Panc1 (cell line): ENCODE results near the gene SYT9.

Experiments
- POLR2AphosphoS5 ChIP-seq: IDR thresholded peaks from 2 replicates; pipeline ENCODE4 v1.6.1; 2012; ENCODE audit warnings: mild to moderate bottlenecking, low read depth, low read length, moderate library complexity
- SIN3A ChIP-seq: IDR thresholded peaks from 2 replicates; pipeline ENCODE4 v1.6.1; 2012; ENCODE audit warnings: low read depth, mild to moderate bottlenecking, low read length, moderate library complexity, borderline replicate concordance; ENCODE audit not compliant: insufficient read depth
- TCF7L2 ChIP-seq: IDR thresholded peaks from 2 replicates; pipeline ENCODE4 v1.6.1; 2011; ENCODE audit warnings: mild to moderate bottlenecking, low read depth, low read length, inconsistent platforms
- TF ChIP-seq, protein P1 (sequence below): fragments of 450-650 bp; IDR thresholded peaks from 2 replicates; pipeline ENCODE4 v1.5.1; 2017; ENCODE audit warnings: mild to moderate bottlenecking
- TF ChIP-seq, protein P2 (sequence below), 2 experiments: IDR thresholded peaks; 2 replicates each; pipeline ENCODE4 v1.6.1; 2011 to 2012; ENCODE audit warnings: low read depth in 2 of 2, control low read depth in 1 of 2, low read length in 1 of 2, mild to moderate bottlenecking in 1 of 2, moderate library complexity in 1 of 2; ENCODE audit not compliant: insufficient read depth in 1 of 2

DNA sequence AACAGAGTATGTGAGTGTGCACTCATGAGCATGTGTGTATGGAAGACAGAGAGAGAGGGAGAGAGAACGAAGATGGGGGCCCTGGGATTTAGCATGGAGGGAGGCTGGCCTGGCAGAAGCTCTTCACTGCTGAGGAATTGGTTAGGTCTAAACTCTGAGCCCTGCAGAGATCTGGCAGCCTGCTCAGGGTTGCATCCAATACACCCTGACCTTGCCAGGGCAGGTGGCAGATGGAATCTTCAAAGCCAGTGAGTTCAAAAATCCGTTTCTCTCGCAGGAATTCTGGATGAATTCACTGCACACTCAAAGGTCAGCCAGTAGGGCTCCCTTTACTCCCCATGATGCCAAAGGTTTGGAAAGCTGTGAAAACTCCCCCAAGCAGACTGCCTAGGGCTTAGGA is 172.2 kb downstream of the SYT9 start:
- TF ChIP-seq, protein P1, sequence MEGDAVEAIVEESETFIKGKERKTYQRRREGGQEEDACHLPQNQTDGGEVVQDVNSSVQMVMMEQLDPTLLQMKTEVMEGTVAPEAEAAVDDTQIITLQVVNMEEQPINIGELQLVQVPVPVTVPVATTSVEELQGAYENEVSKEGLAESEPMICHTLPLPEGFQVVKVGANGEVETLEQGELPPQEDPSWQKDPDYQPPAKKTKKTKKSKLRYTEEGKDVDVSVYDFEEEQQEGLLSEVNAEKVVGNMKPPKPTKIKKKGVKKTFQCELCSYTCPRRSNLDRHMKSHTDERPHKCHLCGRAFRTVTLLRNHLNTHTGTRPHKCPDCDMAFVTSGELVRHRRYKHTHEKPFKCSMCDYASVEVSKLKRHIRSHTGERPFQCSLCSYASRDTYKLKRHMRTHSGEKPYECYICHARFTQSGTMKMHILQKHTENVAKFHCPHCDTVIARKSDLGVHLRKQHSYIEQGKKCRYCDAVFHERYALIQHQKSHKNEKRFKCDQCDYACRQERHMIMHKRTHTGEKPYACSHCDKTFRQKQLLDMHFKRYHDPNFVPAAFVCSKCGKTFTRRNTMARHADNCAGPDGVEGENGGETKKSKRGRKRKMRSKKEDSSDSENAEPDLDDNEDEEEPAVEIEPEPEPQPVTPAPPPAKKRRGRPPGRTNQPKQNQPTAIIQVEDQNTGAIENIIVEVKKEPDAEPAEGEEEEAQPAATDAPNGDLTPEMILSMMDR, result no peak
- TF ChIP-seq POLR2AphosphoS5, result no peak
- TF ChIP-seq SIN3A, result no peak
- TF ChIP-seq, protein P2, sequence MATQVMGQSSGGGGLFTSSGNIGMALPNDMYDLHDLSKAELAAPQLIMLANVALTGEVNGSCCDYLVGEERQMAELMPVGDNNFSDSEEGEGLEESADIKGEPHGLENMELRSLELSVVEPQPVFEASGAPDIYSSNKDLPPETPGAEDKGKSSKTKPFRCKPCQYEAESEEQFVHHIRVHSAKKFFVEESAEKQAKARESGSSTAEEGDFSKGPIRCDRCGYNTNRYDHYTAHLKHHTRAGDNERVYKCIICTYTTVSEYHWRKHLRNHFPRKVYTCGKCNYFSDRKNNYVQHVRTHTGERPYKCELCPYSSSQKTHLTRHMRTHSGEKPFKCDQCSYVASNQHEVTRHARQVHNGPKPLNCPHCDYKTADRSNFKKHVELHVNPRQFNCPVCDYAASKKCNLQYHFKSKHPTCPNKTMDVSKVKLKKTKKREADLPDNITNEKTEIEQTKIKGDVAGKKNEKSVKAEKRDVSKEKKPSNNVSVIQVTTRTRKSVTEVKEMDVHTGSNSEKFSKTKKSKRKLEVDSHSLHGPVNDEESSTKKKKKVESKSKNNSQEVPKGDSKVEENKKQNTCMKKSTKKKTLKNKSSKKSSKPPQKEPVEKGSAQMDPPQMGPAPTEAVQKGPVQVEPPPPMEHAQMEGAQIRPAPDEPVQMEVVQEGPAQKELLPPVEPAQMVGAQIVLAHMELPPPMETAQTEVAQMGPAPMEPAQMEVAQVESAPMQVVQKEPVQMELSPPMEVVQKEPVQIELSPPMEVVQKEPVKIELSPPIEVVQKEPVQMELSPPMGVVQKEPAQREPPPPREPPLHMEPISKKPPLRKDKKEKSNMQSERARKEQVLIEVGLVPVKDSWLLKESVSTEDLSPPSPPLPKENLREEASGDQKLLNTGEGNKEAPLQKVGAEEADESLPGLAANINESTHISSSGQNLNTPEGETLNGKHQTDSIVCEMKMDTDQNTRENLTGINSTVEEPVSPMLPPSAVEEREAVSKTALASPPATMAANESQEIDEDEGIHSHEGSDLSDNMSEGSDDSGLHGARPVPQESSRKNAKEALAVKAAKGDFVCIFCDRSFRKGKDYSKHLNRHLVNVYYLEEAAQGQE (IDR thresholded peaks at IDR 0.05; ENCODE audit: insufficient read depth in 1 of 2, low read depth in 2 of 2, low read length in 1 of 2), result no peak
- no peak for TF ChIP-seq TCF7L2
